Pons (tissue), 1 donor: ENCODE data around the gene TIFAB.

ENCODE experiments used
- DNase-seq: peaks from one replicate; pipeline ENCODE4 v3.0.0-alpha.2; 2016; ENCODE audit warnings: low spot score

Gene TIFAB

GRCh38 chr5:135481909-135482311 is 29.8 kb upstream of the TIFAB start:
- no peak for DNase-seq

DNA sequence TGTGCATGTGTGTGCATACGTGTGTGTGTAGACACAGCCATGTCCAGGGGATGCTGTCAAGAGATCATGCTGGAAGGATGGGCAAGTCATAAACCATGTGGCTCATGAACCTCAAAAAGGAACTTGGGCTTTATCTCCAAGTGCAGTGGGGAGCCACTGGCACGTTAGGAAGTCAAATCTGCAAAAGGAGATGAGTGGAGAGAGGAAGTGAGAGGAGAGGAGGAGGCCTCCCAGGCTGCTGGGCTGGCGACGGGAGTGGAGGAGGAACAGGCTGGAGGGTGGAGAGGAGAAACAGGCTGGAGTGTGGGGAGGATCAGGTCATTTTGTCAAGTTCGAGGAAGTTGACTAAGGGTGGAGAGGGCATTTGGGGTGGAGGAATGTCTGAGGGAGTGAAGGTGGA is 29.2 kb upstream of the TIFAB start:
- DNase-seq, result no peak

DNA sequence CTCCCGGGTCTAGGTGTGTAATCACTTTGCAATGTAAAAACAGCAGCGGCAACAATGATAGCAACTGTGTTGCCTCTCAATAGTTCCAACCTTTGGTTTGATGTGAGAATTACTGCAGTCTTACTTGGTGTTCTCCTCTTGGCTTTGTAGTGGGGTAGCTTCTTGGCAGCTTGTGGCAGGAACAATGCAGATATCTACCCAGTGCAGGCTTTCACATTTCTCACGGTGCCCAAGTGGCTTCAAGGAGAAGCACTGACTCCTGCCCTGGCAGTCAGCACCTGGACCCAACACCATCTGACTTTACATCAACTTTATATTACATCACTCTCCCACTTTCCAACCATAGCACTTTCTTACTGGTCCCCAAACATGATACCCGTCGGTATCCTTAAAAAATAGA is 28.4 kb upstream of the TIFAB start:
- no peak for DNase-seq

- no peak for DNase-seq
These were observed 26.8 kb upstream of the TIFAB start for GRCh38 chr5:135478938-135479337.

DNA sequence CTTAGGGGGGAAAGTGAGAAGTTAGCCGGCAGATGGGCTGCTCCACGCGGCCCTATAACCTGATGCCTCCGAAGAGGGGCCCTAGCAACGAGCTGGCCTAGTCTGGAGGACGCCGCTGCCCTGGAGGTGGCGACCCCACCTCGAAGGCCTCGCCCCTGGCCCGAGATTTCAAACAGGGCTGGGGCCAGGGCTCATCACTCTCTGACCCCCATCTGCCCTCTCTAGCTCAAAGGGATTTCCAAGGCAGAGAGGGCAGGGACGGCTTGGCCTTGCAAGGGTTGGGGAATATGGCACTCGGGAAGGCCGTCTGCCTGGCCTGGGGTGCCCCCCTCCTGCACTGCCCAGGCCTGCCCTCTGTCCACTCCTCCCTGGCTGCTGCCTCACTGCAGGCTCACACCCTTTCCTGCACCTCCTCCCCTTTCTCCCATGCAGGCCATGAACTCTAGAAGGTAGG is 25.5 kb upstream of the TIFAB start:
- no peak for DNase-seq

DNA sequence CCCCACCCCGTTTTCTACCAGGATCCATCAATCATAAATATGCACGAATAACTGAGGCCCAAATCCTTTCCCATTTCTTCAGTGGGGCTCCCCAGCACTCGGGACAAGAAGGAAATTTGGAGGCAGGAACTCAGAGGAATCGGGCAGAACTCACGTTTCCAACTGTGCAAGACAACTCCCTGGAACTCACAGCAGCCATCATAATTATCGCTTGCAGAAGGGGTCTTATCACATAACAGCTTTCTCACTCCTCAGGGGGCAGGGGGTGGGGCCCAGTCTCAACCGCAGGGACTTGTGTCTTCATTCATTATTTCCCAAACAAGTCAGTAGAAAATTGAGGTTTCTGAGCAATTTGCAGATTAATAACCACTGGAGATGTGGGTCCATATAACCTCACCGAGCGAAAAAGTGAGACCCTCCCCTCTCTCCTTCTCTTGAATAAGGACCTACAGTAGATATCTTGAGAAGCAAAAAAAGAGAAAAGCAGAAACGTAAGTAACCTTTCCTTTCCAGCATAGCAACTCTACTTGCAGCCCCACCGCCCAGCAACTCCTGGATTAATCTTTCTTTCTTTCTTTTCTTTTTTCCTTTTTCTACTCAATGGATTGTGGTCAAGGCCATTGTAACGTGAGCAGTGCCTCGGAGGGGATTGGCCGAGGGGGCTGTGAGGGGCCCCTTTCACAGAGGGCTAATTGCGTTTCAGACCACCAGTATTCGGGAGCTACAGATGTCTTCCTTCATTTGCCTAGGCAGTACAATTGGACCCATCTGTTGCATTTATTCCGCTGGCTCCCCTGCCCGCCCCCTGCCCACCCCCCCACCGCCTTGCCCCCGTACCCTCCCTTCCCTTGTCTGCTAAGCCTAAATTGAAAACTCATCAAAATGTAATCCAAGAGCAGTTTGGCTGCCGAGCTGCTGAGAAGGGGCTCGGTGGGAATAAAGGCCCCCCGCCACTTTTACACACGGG is 24.7 kb upstream of the TIFAB start:
- no peak for DNase-seq

GRCh38 chr5:135473956-135474670 is 22.0 kb upstream of the TIFAB start:
- no peak for DNase-seq

GRCh38 chr5:135472141-135472540 is 20.0 kb upstream of the TIFAB start:
- DNase-seq, result no peak

DNA sequence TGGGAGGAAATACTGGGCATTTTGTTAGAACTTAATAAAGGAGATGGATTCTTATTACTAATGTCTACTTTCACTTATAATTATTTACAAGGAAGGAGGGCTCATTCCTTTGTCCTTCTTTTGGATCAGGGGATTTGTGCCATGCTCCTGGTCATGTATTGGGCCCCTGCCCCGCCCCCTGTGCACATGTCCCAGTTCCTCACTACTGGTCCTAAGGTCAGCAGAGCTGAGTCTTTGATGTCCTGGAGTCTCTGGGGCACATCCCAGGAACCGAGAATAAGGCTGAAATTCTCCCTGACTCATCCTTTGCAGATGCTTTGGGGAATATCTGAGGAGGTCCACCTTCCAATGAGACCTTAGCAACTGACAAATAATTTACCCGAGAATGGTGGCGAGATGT is 19.6 kb upstream of the TIFAB start:
- no peak for DNase-seq

DNA sequence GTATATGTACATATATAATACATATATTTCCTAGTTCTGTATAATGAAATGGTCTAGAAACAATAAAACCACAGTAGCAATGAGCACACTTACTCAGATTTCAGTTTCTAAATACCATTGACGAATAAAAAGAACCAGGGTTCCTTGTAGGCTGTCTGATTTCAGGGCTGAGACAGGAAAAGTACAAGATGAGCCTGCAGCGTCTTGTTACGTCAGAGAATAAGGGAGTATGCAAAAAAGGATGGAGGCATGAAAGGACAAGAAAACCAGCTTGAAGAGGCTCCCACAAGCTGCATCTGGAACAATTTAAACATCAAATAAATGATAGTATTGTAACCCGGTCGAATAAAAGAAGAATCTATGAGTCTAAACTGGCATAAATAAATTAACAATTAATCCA is 17.8 kb upstream of the TIFAB start:
- DNase-seq, result no peak

GRCh38 chr5:135468541-135468940 is 16.4 kb upstream of the TIFAB start:
- no peak for DNase-seq

- no peak for DNase-seq
These were observed 15.8 kb upstream of the TIFAB start for GRCh38 chr5:135467871-135468485.

DNA sequence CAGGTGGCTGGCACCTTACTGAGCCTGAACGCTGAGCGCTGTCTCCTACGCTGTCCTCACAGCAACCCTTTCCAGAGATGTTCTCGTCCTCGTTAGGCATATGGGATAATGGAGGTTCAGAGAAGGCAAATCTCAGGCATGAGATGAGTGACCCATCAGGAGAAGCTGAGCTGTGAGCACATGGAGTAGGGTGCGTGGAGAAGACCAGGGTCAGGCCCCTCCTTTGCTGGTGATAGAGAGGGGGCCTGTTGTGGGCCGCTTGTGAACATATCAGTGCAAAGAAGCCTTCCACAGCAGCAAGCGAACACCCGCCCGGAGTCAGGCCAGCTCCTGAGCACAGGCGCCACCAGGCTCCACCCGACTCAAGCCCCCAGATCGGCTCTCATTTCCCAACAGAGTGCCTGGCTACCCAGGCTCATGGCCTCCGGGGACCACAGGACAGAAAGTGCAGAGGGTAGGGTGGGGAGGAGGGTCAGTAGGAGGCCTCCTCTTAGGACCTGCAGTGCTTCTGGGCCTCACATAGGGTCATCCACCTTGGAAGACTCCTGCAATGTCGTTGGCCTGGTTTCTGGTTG is 15.0 kb upstream of the TIFAB start:
- DNase-seq, result no peak

DNA sequence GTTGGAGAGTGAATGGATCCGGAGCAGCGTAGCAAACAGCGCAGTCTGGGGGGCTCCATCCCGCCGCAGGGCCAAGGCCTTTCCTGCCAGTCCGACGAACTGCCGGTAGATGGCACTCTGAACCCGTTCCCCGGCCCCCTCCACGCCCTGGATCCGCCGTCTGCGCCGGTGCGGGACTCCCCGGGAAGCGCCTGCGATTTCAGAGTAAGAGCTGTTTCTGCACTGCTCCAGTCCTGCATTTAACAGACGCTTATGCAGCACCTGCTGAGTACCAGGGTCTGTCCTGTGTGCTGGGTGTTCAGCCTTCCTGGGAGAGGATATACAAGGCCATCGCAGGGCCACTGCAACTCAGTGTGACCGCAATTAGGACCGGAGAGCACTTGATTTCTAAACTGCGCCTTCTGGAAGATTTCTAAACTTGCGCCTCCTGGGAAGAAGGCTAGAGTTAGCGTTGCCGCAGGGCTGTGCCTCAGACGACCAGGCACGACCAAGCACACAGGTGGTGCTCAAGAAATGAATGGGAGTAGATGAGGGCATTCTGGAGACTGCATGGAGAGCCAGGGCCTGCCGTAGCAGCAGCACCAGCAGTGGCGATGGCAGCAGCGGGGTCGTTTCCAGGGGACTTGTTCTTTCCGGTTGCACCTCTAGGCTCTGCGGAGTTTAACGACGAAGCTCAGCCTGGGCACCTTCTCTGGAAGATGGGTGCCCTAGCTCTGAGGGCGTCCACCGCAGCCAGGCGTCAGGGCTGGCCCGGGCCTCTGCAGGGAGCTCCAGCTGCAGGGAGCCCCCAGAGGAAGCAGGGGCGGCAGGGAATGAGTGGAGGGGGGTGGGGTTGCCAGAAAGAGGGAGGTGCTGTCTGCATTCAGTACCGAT is 14.3 kb upstream of the TIFAB start:
- peak; percentile 45 for DNase-seq

DNA sequence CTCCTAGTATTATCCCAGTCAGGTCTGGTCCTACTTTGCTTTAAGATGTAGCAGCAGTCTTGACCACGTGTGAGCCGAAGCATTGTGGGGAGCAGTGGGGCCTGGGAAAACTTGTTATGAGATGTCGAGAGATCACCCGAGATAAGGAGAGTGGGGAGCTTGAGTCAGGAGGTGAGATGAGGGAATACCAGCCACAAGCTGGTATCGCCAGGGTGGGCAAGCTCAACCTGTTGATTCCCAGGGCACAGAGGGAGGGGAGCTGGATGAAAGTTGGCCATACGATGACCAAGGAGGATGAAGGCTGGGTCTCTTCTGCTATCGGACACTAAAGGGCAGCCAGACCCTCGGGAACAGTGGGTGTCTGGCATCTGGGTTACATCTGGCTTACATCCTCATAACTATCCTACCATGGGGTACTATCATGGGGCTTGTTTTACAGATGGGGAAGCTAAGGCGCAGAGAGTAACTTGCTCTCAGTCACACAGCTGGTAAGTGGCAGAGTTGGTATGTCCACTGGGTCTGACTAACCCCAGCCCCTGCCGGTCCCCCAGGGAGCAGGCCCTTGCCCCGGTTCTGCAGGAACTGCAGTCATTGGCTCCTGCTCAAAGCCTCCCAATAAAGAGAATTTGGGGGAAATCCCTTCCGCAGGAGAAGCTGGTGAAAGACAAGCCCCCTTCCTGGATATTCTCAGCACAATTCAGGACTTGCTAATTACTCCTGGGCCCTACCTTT is 13.4 kb upstream of the TIFAB start:
- DNase-seq, result no peak

DNA sequence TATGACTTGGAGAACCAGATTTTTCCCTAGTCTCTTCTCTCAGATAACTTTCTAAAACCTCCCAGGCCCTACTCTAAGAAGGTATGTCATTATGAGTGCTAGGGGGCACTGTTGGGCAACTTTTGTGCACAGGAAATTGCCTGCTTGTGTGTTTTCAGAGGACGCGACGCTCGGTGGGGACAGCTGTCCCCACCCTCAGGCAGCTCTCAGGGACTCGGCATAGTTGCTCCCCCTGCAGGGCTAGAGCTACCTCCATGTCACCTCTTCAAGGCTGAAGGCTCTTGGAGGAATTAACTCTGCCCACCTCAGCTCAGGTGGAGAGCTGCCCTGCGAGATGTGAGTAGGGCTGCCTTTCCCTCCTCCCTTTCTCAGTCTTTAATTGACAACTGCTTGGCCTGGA is 10.2 kb upstream of the TIFAB start:
- peak; percentile 57 for DNase-seq

GRCh38 chr5:135461481-135462151 is 9.5 kb upstream of the TIFAB start:
- DNase-seq, result no peak

DNA sequence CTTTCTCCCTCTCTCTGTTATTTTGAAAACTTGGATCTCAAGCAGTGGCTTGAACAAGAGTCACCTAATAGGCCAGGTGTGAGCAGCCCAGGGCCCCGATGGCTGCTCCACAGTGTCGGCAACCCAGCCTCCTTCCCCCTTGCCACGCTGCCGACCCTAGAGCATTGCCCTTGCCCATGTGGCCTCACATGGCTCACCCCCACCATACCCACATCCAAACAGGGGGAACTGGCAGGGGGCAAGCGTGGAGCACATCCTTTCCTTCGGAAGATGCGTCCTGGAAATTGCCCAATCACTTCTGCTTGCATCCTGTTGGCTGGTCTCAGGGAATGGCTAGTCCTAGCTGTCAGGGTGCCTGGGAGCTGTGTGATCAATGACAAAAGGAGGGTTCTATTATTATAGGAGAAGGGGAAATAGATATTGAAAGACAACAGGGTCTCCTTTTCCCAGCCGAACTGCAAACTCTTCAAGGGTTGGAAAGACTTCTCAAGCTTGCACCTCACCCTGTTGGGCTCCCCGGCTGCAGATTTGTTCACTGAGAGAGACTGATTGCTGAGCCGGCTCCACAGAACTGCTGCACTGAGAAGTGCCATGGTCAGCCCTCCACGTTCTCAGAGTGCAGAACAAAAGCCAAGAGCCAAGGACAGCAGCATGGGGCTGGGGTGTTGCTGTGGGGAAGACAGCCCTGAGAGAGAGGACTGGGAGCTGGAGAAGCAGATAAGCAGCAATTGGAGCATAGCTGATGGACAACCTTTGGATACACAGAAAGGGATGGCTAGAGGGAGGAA is 8.3 kb upstream of the TIFAB start:
- DNase-seq, result no peak

DNA sequence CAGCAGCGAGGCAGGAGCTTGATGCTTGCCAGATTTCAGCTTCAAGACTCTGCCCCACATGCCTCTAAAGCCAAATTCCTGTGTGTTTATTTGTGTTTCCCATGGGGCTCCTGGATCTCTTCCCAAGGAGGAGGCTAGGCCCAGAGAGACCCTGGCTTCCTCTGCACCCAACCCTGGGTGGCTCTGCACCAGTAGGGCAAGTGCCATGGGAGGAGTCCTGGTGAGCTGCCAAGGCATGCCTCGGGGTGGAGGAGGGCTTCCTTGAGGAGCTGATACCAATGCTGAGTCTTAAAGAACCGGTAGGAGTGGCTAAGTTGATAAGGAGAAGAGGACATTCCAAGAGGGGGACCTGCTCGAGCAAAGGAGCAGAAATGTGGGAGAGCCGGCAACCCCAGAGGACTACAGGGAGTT is 6.8 kb upstream of the TIFAB start:
- no peak for DNase-seq
